Stimulated activated CD8-positive, alpha-beta memory T cell treated with anti-CD3 and anti-CD28 coated beads, Interleukin-15, amount 100 ng/mL, for 1 hour (primary cell): ENCODE data around the gene SMR3B.

Experiments
- DNase-seq: peaks from one replicate; pipeline ENCODE4 v3.0.0-alpha.2; 2020; ENCODE audit warnings: low read depth

The SMR3B gene

DNA sequence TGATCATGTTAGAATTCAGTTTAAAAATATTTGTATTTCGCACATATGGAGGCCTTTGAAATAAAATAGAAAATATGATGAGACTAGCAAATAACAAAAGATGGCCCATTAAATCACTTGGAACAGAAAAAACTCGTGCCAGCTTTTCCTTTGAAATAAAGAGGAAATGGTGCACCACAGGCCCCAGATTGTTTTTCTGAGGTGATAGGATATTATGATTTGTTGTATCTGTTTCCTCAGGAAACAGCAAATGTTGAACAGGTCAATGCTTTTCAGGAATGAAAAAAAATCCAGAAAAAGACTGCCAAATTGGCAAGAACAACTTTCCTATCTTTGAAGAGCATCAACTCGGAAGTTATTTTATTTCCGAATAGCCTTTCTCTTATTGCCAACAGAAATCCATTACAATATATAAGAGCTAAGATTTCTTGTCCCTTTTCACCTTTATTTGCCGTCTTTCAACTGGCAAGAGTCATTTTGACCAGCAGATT lies at the start of gene SMR3B:
Gene SMR3B (plus strand): TSS at position 441 of the 491 bp plus-strand sequence. CDS start 1,380 bp downstream, outside the sequence.
- DNase-seq = no peak

DNA sequence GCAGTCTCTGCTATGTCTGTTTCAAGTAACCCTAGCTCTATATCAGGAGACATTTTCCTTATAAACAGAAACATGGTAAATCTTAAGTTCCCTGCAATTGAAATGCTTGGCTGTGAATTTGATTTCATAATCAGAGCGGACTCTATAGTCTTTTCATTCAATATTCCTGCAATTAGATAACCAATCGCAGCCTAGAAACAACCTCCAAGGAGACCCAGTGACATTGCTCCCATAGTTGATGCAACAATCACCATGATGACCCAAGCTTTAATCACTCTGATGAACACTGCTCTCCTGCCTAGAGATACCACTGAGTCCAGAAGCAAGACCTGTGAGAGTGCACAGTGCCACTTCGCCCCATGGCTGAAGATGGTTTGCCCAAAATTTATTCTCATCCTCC lies 48.2 kb upstream of the SMR3B start, which contains the start of gene CABS1:
Gene CABS1 (plus strand): TSS at position 301 of the 400 bp plus-strand sequence. CDS start 59 bp downstream, at position 360.
- no peak for DNase-seq

DNA sequence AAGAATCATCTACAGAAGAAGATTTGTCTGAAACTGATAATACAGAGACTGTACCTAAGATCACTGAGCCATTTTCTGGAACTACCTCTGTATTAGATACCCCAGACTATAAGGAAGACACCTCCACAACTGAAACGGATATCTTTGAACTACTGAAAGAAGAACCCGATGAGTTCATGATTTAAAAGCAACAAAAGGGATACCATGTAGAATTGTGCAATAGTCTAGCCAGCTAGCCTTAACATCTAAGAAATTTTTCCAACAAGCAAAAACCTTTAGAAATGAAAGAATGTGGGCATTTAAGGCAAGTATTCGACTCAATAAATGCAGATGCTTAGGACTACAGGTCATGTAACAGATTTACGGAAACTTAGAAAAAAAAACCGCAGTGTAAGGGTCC lies 46.9 kb upstream of the SMR3B start:
- no peak for DNase-seq

DNA sequence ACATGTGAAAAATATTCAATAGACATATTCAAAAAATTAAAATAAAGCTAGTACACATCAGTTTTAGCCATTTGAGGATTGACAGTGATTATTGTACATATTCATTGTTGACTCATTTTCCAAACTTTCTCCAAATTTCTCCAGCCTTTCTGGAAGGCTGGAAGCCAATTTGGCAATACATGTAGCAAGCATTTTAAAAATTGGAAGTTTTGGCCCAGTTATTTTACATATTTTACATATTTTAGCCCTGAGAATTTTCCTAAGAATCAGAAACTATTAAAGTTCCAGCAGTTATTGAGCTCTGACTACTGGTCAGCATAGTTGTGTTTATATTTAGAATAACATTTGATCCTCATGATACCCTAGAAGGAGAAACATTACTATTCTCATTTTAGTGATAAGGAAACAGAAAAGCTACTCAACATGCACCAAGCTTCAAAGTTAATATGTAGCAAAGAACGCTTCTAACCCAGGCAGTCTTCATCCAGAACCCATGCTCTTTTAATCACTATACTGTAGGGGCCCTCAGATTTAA lies 45.0 kb upstream of the SMR3B start:
- no peak for DNase-seq

DNA sequence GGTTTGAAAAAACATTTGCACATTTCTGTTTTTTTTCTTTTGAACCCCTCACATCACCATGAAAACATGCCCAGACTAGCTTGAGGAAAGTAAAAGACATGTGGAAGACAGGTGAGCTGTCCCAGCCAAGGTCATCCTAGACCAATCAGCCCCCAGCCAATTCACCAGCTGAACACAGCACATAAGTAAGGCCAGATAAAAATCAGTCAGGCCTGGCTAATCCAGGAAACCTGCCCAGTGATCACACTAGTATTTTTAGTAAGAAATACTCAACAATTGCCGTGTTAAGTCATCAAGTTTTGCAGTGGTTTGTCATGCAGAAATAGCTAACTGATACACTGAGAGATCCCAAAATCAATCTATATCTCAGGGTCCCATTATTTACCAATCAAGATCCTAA lies 26.7 kb upstream of the SMR3B start:
- DNase-seq = no peak

DNA sequence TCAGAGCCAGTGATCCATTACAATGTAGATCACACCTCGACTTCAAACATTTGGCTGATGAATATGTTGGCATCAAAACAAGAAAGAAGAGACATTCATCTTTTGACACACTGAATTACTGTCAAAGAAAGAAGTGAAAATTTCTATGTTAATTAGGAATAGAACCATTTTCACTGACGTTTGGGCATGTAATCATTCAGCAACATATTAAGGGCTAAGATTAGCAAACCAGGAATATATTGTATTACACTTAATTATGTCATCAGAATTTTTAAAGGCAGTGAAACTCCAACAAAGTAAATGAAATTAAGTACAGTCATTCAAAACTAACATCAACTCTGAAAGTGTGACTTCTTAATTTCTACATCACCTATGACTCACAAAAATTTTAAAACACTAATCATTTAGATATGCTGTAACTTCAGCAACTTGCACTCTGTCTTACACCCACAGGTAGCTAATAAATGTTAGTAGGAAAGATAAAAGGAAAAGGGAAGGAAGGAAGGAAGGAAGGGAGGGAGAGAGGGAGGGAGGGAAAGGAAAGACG lies 23.7 kb upstream of the SMR3B start:
- DNase-seq = no peak

DNA sequence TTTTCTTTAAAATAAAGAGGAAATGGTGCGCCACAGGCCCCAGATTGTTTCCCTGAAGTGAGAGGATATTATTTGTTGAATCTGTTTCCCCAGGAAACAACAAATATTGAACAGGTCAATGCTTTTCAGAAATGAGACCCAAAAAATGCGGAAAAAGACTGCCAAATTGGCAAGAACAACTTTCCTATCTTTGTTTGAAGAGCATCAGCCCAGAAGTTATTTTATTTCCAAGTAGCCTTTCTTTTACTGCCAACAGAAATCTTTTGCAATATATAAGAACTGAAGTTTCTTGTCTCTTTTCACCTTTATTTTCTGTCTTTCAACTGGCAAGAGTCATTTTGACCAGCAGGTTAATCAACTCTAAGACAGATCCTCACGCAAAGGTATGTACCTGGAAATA lies 22.5 kb upstream of the SMR3B start, which contains the start of gene SMR3A:
Gene SMR3A (plus strand): TSS at position 301 of the 400 bp plus-strand sequence. CDS start 1,356 bp downstream, outside the sequence.
- no peak for DNase-seq

DNA sequence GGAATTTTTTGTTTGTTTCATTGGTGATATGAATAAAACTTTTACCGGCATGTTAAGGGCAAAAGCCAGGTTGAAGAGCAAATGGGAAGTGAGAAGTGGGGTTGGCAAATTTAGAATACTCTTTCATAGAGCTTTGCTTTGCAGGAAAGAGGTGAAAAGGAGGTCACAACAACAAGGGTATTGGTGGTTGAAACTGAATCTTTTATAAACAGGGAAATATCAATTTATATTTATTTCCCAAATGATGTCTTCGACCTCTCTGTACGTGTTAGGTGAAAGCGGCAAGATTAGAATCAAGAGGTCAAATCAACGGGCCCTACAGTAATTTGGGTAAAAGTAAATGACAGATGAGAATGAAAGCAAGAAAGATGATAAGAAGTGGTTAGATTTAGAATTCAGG lies 18.9 kb upstream of the SMR3B start:
- no peak for DNase-seq

DNA sequence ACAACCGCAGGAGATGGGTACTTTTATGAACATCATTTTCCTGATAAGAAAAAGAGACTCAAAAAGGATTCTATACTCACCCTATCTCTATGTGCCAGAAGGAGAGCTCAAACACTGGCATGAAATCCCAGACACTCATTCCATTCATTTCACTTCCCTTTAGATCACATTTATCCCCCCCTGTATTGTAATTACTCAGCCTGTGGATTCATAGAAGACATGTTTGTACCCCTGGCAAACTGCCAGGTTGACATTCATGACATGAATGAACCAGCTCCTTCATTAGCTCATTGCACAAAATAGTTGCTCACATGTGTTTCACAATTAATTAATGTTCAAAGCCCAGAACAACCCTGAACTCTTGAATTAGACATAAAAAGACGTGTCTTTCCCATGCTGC lies 17.5 kb upstream of the SMR3B start:
- no peak for DNase-seq

DNA sequence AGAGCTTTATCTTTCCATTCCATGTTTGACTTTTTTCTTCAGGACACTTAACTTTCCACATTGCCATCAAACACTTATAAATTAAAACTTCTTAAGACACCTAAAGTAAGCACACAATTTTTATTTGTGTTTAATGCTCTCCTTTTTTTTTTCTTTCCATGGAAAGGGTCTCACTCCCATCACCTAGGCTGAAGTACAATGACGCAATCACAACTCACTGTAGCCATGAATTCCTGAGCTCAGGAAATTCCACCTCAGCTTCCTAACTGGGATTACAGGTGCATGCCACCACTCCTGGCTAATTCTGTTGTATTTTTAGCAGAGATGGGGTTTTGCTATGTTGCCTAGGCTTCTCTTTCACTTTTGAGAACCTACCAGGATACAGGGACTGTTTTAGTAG lies 15.1 kb upstream of the SMR3B start:
- DNase-seq = no peak

DNA sequence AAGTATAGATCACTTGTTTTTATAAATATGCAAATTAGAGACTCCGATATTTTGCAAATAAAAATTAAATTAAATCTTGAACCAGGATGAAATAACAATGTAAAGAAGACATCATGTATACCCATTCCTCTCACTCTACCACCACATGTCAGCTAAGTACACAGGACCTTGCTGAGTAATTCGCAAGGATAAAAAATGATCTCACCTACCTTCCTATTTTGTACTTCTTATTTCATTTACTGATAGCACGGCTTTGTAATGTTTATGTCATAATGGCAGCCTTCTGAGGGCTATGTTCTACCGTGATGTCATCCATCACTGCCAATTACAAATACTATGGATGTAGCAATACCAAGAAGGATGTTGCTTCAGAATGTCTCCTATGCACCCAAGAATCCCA lies 10.9 kb upstream of the SMR3B start:
- no peak for DNase-seq

DNA sequence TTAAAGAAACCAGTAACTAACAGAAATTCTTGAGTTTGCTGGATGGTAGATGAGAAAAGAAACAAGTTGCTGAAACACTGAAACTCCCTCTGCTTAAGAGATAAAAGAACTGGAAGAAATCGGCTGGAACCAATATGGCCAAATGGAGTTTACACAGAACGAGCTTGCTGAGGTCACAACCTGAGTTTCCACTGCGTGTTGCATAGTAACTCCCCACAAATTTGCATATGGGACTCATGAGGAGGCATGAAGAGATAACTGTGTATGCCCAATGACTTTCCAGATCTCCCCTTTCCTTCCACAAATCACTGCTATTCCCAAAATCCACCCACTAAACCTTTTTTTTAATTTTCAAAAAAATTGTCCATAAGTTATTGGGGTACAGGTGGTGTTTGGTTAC lies 10.2 kb upstream of the SMR3B start:
- DNase-seq = no peak

DNA sequence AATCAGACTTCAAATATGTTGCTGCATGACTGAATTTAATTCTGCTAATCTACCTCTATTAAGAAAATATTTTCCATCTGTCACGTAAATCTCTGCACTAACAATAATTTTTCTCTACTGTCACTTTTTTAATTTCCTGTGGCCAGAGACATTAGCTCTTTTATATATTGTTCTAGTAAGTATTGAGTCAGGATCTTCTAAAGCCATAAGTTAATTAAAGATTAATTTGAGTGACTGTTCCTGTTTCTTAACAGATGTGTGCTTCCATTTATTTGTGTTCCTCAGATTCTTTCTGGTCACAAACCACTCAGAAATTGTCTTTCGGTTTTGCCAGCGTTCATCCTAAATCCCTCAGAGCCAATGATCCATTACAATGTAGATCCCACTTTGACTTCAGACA lies 2.4 kb upstream of the SMR3B start:
- DNase-seq = no peak

DNA sequence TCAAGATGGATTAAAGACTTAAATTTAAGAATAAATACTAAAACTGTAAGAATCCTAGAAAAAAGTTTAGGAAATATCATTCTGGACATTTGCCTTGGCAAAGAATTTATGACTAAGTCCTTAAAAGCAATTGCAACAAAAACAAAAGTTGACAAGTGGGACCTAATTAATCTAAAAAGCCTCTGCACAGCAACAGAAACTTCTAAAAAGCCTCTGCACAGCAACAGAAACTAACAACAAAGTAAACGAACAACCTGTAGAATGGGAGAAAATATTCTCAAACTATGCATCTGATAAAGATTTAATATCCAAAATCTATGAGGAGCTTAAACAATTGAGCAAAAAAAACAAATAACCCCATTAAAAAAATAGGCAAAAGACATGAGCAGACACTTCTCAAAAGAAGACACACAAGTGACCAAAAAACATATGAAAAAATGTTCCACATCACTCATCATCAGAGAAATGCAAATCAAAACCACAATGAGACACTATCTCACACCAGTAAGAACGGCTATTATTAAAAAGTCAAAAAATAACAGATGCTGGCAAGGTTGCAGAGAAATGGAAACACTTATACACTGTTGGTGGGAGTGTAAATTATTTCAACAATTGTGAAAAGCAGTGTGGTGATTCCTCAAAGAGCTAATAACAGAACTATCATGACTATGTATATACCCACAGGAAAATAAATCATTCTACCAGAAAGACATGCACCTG lies 9.3 kb downstream of the SMR3B start:
- DNase-seq = no peak

DNA sequence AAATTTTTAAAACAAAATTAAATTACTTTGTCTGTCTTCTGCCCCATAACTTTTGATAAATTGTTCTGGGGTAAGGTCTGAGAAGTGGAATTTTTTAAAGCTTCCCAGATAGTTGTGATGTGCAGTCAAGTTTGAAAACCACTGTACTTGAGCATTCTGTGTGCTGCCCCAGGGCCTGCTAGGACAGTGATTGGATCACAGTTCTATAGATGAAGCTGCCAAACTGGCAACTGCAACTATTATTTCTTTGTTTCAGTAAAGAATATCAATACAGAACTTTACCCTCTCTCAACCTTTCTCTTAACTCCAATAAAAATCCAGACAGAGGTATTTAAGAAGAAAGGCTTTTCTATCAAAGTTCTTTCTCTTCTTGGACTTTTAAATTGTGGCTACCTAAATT lies 14.6 kb downstream of the SMR3B start, which contains the start of gene OPRPN:
Gene OPRPN (plus strand): TSS at position 361 of the 400 bp plus-strand sequence. CDS start 1,346 bp downstream, outside the sequence.
- no peak for DNase-seq

DNA sequence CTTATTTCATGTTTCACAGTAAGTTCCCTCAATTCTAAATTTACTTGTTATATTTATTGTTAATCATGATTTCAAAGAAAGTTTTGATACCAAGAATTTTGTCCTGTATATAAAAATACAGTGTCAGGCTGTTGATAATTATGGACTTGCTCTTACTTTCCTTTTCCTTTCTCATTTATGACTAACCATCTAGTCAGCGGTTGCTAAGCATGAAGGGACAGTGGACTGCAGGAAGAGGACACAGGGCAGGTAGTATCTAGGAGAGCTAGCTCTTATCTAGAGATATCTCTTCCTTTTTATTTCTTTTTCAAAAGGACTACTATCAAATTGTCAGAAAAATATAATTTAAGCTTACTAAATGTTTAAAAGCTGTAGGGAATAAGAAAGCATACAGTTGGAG lies 16.4 kb downstream of the SMR3B start:
- DNase-seq = no peak

DNA sequence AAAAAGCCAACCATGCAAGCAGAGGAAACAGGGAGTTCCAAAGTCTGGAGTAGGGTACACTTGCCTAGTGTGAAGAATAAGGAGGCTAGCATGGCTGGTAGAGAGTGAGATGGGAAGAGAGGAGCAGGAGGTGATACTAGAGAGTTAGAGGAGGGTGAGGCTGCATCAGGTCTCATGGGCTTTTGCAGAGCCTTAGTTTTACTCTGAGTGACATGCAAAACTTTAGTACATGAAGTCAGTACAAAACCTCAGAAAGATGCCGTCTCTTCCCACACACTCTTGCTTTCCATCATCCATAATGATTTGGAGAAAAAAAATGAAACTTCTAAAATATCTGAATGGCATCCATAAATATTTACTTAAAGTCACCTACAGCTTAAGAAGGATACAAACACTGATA lies 19.8 kb downstream of the SMR3B start:
- DNase-seq = no peak

DNA sequence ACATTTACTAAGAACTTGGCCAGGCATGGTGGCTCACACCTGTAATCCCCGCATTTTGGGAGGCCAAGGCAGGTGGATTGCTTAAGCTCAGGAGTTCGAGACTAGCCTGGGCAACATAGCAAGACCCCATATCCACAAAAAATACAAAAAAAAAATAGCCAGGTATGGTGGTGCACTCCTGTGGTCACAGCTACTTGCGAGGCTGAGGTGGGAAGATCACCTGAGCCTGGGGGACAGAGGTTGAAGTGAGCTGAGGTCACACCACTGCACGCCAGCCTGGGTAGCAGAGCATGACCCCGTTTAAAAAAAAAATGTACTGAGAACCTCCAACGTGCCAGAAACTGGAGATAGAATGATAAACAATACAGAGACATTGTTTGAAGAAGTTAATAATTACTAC lies 22.8 kb downstream of the SMR3B start:
- no peak for DNase-seq

DNA sequence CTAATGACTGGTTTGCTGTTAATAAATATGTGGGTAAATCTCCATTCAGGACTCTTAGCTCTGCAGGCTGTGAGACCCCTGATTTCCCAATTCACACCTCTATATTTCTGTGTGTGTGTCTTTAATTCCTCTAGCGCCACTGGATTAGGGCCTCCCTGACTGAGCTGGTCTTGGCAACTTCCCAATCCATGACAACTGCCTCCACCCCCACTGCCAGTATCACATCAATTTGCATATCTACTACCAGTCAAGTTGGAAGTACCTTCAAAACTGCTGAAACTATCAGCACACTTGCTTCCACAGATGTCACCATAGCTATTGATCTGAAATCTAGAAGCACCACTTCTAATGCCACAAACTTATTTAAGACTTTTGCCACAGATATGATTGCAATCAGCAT lies 42.4 kb downstream of the SMR3B start:
- DNase-seq = no peak

DNA sequence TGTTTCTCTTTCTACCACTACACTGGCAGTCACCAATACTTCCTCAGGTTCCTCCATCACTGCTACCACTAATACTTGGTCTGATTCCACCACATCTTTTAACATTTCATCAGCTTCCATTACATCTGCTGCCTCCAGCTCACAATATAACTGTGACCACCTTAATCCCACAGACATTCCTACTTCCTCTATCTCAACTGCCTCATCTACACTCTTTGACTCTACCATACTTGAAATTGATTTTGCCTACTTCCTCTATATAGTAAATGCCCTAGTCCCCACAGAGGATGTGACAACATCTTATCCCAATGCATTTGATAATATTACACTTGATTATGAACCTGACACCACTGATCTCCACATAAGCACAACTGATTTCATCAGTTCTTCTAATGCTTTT lies 43.9 kb downstream of the SMR3B start:
- DNase-seq = no peak

DNA sequence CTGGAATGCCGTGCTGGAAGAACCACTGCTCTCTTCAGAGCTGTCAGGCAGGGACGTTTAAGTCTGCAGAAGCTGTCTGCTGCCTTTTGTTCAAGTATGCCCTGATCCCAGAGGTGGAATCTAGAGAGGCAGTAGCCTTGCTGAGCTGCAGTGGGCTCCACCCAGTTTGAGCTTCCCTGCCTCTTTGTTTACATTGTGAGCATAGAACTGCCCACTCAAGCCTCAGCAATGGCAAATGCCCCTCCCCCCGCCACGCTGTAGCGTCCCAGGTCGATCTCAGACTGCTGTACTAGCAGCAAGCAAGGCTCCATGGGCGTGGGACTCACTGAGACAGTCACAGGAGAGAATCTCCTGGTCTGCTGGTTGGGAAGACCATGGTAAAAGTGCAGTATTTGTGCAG lies 54.3 kb downstream of the SMR3B start:
- DNase-seq = no peak
